Hippocampal formation (tissue), 2 donors: ENCODE data around the gene SIRT3.
"Not testable (repeated sequence)": the region's sequence is repeated elsewhere in the genome, so short reads cannot be mapped to it uniquely, and the experiment has no call there.

Source experiments
- DNase-seq, 2 donors: peaks; one replicate each; lab custom pipeline; 2025; lab: John Stamatoyannopoulos, UW

SIRT3 gene

DNA sequence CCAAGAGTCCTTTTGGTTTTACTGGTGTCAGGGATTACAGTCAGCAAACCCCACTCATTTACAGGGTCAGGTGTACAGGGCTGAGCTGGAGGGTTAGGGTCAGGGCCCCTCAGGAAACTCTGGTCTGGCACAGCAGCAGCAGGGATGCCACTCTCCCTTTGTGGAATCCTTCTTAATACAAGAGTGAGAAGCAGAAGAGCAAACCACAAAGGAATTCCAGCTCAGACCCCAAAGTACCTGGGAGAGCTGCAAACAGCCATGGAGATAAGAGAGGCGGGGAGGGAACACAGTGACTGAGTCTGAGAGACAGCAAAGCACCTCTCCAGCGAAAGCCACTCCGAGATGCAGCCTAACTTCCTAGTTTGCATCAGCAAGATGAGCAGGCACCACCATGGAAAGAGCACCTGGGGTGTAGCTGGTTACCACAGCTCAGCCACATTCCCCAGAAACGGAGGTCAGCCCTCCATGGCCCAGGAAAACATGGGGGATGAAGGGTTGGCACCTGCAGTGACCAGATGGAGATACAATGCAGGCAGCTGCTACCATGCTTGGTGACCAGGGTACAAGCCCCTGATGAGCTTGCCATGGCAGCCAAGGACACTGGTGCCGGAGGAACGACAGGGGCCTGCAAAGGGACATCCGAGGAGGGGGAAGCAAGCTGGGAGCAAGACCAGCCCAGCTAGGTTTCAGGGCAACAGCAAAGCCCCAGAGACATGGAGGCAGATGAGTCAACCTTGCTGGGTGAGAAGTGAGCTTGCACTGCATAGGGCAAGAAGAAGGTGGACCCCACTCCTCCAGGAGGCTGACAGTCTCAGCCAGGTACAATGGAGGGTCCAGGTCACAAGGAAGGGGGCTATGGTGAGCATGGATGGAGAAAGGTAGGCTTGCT is 32.8 kb downstream of the SIRT3 start:
- no peak for DNase-seq

DNA sequence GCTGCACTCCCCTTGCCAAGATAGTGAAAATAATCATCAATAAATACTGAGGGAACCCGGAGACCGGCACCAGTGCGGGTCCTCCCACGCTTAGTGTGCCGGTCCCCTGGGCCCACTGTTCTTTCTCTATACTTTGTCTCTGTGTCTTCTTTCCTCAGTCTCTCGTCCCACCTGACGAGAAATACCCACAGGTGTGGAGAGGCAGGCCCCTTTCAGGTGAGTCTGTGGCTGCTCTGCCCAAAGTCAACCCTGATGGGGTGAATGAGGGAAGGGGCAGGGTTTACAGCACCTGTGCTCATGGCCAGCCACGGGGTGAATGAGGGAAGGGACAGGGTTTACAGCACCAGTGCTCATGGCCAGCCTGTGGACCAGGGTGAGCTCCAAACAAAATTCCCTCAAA is 33.7 kb downstream of the SIRT3 start:
- DNase-seq = no peak

- DNase-seq = no peak
Observed at GRCh38 chr11:201966-202365, 34.2 kb downstream of the SIRT3 start.

DNA sequence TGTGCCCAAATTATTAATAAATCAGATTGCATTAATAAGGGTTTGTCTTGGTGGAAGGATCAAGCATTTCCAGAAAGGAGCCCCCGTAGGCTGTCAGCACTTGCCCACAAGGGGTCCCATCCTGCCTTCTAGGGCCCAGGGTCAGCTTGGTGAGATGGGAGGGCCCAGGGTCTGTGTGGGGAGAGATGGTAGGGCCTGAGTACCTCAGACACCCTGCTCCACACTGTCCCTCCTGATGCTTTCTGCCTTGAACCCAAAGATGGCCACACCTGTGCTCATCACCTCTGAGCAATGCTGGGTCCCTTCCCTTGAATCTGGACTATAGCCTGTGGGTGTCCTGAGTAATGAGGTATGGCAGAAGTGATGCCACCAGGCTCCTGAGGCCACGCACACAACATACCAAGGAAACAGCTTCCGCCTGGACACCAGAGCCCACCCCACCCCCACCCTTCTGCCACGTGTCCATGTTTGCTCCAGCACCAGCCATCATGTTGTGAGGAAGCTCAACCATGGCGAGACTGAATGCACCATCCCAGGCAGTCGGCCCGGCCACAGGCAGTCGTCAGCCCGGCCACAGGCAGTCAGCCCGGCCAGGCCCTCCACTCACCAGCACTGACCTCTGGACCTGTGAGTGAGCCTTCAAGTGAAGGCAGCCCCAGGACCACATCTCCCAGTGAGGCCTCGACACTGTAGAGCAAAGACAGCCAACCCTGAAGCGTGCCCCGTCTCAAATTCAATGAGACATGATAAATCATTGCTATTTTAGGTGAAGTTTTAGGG is 35.7 kb downstream of the SIRT3 start:
- no peak for DNase-seq

- no peak for DNase-seq
Observed at GRCh38 chr11:199782-200181, 36.4 kb downstream of the SIRT3 start.

DNA sequence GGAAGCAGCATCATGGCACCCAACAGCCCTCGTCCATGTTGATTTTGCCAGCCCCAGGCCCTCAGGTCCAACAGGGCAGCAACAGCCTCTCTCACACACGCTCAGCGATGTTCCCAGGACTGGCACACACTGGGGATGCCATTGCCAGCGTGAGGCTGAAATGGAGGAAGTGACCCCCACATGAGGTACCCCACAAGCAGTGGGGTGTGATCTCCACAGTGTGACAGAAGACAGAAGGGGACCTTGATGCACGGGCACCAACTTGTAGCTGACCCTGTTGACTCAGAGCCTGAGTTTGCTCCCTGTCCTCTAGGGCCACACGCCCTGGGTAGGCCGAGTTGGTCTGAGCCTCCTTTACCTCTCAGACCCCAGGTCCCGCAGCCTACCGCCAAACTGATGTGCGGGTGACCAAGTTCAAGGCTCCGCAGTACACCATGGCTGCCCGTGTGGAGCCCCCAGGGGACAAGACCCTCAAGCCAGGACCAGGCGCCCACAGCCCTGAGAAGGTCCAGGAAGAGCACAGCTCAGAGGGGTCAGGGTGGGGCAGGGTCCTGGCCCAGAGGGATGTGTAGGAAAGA is 37.0 kb downstream of the SIRT3 start:
- no peak for DNase-seq

GRCh38 chr11:198236-198806 is 37.8 kb downstream of the SIRT3 start:
- DNase-seq = no peak

GRCh38 chr11:197741-198235 is 38.4 kb downstream of the SIRT3 start:
- DNase-seq = no peak

GRCh38 chr11:196786-197731 is 39.1 kb downstream of the SIRT3 start:
- no peak for DNase-seq

GRCh38 chr11:193481-193880 is 42.7 kb downstream of the SIRT3 start:
- not testable (repeated sequence) for DNase-seq

DNA sequence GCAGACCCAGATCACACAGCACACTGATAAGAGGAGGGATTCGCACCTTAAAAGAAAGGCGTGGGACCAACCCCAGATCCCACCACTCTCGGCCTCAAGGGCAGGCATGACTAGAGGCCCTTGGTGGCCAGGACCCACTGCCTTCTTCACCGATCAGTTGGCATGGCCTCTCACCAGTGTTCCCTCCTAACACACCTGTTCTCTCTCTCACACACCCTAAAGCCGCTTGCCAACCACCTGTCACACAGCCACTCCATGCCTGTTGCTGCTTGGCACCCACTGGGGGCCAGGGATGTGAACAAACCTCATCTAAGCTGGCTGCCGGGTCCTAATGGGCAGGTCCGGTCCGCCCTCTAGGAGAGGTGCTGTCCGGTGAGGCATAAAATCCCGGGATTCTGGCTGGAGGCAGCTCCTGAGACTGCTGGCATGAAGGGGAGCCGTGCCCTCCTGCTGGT is 43.4 kb downstream of the SIRT3 start, which contains the start of gene SCGB1C1:
TSS of gene SCGB1C1 (plus strand) at position 405 of the 455 bp plus-strand sequence. CDS start at position 427, 22 bp downstream.
- not testable (repeated sequence) for DNase-seq

- DNase-seq = not testable (repeated sequence)
Observed at GRCh38 chr11:191490-192478, 44.4 kb downstream of the SIRT3 start.

GRCh38 chr11:190546-190945 is 45.6 kb downstream of the SIRT3 start:
- not testable (repeated sequence) for DNase-seq

- not testable (repeated sequence) for DNase-seq
Observed at GRCh38 chr11:189843-190311, 46.3 kb downstream of the SIRT3 start.

GRCh38 chr11:189200-189783 is 46.9 kb downstream of the SIRT3 start:
- not testable (repeated sequence) for DNase-seq

- DNase-seq = not testable (repeated sequence)
Observed at GRCh38 chr11:180242-180641, 55.9 kb downstream of the SIRT3 start.
